ENCODE results near the gene PKNOX2. TPM values are rescaled to one million over a fixed set of nuclear protein-coding genes. Genes with fewer than 3 reads are reported as not detected.

The PKNOX2 gene
- total RNA-seq, 1 donor from 2014 or later, result 3.4 TPM

- Histone ChIP-seq H3K4me1 (peaks cover 4% of the 10 kb centered on the region), H3K36me3 (no peaks in the 10 kb centered on the region), H3K9me3 (no peaks in the 10 kb centered on the region), H3K27me3 (no peaks in the 10 kb centered on the region), H3K27ac (no peak overlapping the region), H3K4me3 (no peak overlapping the region)
- no peak for TF ChIP-seq POLR2AphosphoS5 (IDR thresholded peaks at IDR 0.05; ENCODE audit: insufficient read depth in 1 of 2, low read depth in 1 of 2)
- TF ChIP-seq, protein P1, sequence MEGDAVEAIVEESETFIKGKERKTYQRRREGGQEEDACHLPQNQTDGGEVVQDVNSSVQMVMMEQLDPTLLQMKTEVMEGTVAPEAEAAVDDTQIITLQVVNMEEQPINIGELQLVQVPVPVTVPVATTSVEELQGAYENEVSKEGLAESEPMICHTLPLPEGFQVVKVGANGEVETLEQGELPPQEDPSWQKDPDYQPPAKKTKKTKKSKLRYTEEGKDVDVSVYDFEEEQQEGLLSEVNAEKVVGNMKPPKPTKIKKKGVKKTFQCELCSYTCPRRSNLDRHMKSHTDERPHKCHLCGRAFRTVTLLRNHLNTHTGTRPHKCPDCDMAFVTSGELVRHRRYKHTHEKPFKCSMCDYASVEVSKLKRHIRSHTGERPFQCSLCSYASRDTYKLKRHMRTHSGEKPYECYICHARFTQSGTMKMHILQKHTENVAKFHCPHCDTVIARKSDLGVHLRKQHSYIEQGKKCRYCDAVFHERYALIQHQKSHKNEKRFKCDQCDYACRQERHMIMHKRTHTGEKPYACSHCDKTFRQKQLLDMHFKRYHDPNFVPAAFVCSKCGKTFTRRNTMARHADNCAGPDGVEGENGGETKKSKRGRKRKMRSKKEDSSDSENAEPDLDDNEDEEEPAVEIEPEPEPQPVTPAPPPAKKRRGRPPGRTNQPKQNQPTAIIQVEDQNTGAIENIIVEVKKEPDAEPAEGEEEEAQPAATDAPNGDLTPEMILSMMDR (IDR thresholded peaks at IDR 0.05), result no peak
- TF ChIP-seq POLR2A (IDR thresholded peaks at IDR 0.05), result no peak
- DNase-seq (ENCODE audit: extremely low spot score in 2 of 2), result no peak
- intact Hi-C loops (cut with DNase I), result no loop called here
These were observed 217.0 kb downstream of the PKNOX2 start for GRCh38 chr11:125381499-125382044.

DNA sequence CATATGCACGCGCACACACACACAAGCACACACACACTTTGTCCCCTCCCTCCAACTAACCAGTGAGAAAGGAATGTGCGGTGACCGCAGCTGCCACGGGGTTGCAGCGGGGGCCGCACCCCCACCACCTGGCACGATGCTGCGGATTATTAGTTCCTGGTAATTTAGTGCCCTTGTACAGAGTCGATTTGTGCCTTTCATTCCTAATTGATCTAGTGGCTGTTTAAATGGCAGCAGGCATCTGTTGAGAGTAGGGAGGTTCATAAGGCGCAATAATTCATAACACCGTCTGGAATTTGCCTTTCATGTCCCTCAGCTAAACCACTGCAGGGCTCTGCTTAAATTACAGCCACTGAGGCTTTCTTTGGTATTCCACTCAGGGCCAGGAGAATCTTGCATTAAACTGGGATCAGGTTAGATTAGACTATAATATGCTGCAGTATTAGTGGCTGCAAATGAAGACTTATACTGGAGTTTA, 217.8 kb downstream of the PKNOX2 start:
- TF ChIP-seq POLR2AphosphoS5 (IDR thresholded peaks at IDR 0.05; ENCODE audit: insufficient read depth in 1 of 2, low read depth in 1 of 2) (no peak), POLR2A (IDR thresholded peaks at IDR 0.05) (no peak)
- TF ChIP-seq, protein P1 (IDR thresholded peaks at IDR 0.05), result no peak
- DNase-seq (ENCODE audit: extremely low spot score in 2 of 2), result no peak
- no peak overlapping the region for H3K27ac ChIP-seq
- H3K4me3 ChIP-seq, result no peak overlapping the region
- H3K36me3 ChIP-seq, result no peaks in the 10 kb centered on the region
- intact Hi-C loops (cut with DNase I), result no loop called here
- H3K27me3 ChIP-seq, result no peaks in the 10 kb centered on the region
- peaks cover 5% of the 10 kb centered on the region for H3K4me1 ChIP-seq
- no peaks in the 10 kb centered on the region for H3K9me3 ChIP-seq

DNA sequence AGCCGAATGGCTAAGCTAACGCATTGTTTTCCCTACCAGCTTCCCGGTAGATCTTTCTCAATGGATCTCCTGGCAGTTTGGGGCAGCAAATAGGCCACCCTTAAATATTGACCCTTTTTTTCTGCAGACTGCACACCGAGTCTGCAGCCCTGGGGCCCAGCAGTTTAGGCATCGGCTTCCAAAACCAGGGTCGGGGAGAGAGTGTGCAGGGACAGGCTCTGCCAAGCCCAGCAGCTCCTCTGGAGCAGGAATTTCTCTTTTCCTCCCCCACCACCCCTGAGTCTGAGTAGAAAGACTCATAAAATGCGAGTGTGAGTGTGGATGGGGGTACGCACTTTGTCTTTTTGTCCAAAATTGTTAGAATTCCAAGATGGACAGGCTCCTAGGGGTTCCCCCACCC, 218.3 kb downstream of the PKNOX2 start:
- H3K4me3 ChIP-seq, result no peak overlapping the region
- TF ChIP-seq POLR2A (IDR thresholded peaks at IDR 0.05) (no peak), POLR2AphosphoS5 (IDR thresholded peaks at IDR 0.05; ENCODE audit: insufficient read depth in 1 of 2, low read depth in 1 of 2) (no peak)
- TF ChIP-seq, protein P1 (IDR thresholded peaks at IDR 0.05), result no peak
- no peak for DNase-seq (ENCODE audit: extremely low spot score in 2 of 2)

DNA sequence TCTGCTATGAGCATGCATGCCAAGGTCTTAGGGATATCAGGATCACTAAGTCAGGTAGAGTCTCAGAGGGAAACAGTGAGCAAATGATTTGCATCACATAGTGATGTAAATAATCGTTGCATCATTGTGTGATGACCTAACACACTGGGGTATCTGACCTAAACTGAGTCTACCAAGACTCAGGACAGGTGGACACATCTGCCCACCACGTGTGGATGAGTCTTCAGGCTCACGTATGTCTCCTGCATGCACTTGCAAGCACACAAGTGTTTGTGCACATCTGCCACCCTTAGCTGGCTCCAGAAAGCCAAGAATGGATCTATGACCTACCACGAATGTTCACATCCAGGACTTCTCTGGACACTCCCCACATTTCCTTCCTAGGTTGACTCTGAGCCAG, 220.3 kb downstream of the PKNOX2 start:
- H3K9me3 ChIP-seq, result no peaks in the 10 kb centered on the region
- peaks cover 8% of the 10 kb centered on the region for H3K4me1 ChIP-seq
- no peak overlapping the region for H3K4me3 ChIP-seq
- H3K36me3 ChIP-seq, result no peaks in the 10 kb centered on the region
- DNase-seq (ENCODE audit: extremely low spot score in 2 of 2), result no peak
- TF ChIP-seq POLR2AphosphoS5 (IDR thresholded peaks at IDR 0.05; ENCODE audit: insufficient read depth in 1 of 2, low read depth in 1 of 2) (no peak), POLR2A (IDR thresholded peaks at IDR 0.05) (no peak)
- TF ChIP-seq, protein P1 (IDR thresholded peaks at IDR 0.05), result no peak
- H3K27me3 ChIP-seq, result no peaks in the 10 kb centered on the region
- intact Hi-C loops (cut with DNase I), result no loop called here
- no peak overlapping the region for H3K27ac ChIP-seq

More for the DNA sequence above, 218.3 kb downstream of the PKNOX2 start:
- intact Hi-C loops (cut with DNase I), result no loop called here
- Histone ChIP-seq H3K4me1 (peaks cover 5% of the 10 kb centered on the region), H3K27ac (no peak overlapping the region), H3K9me3 (no peaks in the 10 kb centered on the region), H3K36me3 (no peaks in the 10 kb centered on the region), H3K27me3 (no peaks in the 10 kb centered on the region)

DNA sequence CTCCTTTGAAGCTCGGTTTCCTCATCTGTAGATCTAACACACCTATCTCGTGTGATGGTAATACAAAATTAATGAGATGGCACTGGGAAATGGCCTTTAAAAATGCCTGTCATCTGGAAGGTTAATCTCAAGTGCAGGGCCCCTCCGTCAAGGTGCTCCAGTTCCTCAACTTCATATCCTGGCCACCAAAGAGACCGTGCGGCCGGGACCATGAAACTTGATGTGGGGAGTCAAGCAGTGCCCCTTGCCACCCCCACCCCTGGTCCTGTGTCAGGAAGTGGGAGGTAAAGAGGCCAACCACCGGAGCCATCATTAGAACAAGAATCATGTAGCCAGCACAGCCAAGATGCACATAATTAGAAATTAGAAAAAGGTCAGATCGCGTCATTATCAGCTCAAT, 223.3 kb downstream of the PKNOX2 start:
- no peak for TF ChIP-seq POLR2AphosphoS5 (IDR thresholded peaks at IDR 0.05; ENCODE audit: insufficient read depth in 1 of 2, low read depth in 1 of 2)
- TF ChIP-seq POLR2A (IDR thresholded peaks at IDR 0.05), result no peak
- TF ChIP-seq, protein P1 (IDR thresholded peaks at IDR 0.05), result no peak
- no peaks in the 10 kb centered on the region for H3K27me3 ChIP-seq
- H3K4me1 ChIP-seq, result peaks cover 21% of the 10 kb centered on the region
- no peak for DNase-seq (ENCODE audit: extremely low spot score in 2 of 2)
- no peaks in the 10 kb centered on the region for H3K9me3 ChIP-seq
- no peaks in the 10 kb centered on the region for H3K36me3 ChIP-seq
- no peak overlapping the region for H3K27ac ChIP-seq
- intact Hi-C loops (cut with DNase I), result no loop called here
- no peak overlapping the region for H3K4me3 ChIP-seq

Measured in vagina (tissue), 2 donors.